T-helper 2 cell treated with Interferon-gamma antibody and Interleukin-4, amounts not matched to agents 5 μg/mL and 100 μg/mL, for 36 hours (primary cell): ENCODE results near the gene PCDHA1.
"Not testable (repeated sequence)": the region's sequence is repeated elsewhere in the genome, so short reads cannot be mapped to it uniquely, and the experiment has no call there.

ENCODE experiments used
- DNase-seq: peaks from one replicate; pipeline ENCODE4 v3.0.0; 2021; ENCODE audit warnings: low spot score
- H3K27ac Mint-ChIP-seq: one replicate; pipeline ENCODE4 v1.8.0; 2021; ENCODE audit warnings: mild to moderate bottlenecking, mixed read lengths
- H3K27me3 Mint-ChIP-seq: one replicate; pipeline ENCODE4 v1.8.0; 2021; ENCODE audit warnings: low read depth, mixed read lengths
- H3K36me3 Mint-ChIP-seq: one replicate; pipeline ENCODE4 v1.8.0; 2021; ENCODE audit warnings: low read depth, mixed read lengths
- H3K4me1 Mint-ChIP-seq: one replicate; pipeline ENCODE4 v1.8.0; 2021; ENCODE audit warnings: low read depth, mixed read lengths
- H3K4me3 Mint-ChIP-seq: one replicate; pipeline ENCODE4 v1.8.0; 2022; ENCODE audit warnings: mild to moderate bottlenecking, moderate library complexity, mixed read lengths
- H3K9me3 Mint-ChIP-seq: one replicate; pipeline ENCODE4 v1.8.0; 2021; ENCODE audit warnings: mixed read lengths

PCDHA1 gene

GRCh38 chr5:140785905-140786686 is at the start of gene PCDHA1:
Gene PCDHA1, plus strand, starts transcription at chr5:140786140.
- no peaks in the 10 kb centered on the region for H3K4me1 Mint-ChIP-seq
- no peak for DNase-seq
- H3K27ac Mint-ChIP-seq, result peak within 1 kb of the TSS; percentile 36
- no peaks in the 10 kb centered on the region for H3K27me3 Mint-ChIP-seq
- no peaks in the 10 kb centered on the region for H3K36me3 Mint-ChIP-seq
- H3K9me3 Mint-ChIP-seq, result peaks cover 45% of the 10 kb centered on the region
- no peak within 1 kb of the TSS for H3K4me3 Mint-ChIP-seq

GRCh38 chr5:140737486-140737885 is 48.5 kb upstream of the PCDHA1 start:
- Mint-ChIP-seq H3K27ac (no peak overlapping the region), H3K4me3 (no peak overlapping the region), H3K9me3 (peaks cover 30% of the 10 kb centered on the region), H3K36me3 (no peaks in the 10 kb centered on the region), H3K4me1 (no peaks in the 10 kb centered on the region), H3K27me3 (peaks cover 5% of the 10 kb centered on the region)
- DNase-seq, result no peak

- Mint-ChIP-seq H3K4me1 (no peaks in the 10 kb centered on the region), H3K36me3 (no peaks in the 10 kb centered on the region), H3K27ac (no peak overlapping the region), H3K4me3 (no peak overlapping the region), H3K9me3 (peaks cover 29% of the 10 kb centered on the region), H3K27me3 (peaks cover 5% of the 10 kb centered on the region)
- no peak for DNase-seq
Observed at GRCh38 chr5:140741967-140742366, 44.0 kb upstream of the PCDHA1 start.

- Mint-ChIP-seq H3K27me3 (no peaks in the 10 kb centered on the region), H3K27ac (no peak overlapping the region), H3K36me3 (peaks cover 1% of the 10 kb centered on the region), H3K4me3 (no peak overlapping the region), H3K4me1 (no peaks in the 10 kb centered on the region), H3K9me3 (peaks cover 63% of the 10 kb centered on the region)
- no peak for DNase-seq
Observed at GRCh38 chr5:140753561-140753960, 32.4 kb upstream of the PCDHA1 start.

GRCh38 chr5:140764177-140764973 is 21.6 kb upstream of the PCDHA1 start:
- H3K27ac Mint-ChIP-seq, result no peak overlapping the region
- no peak for DNase-seq
- no peaks in the 10 kb centered on the region for H3K4me1 Mint-ChIP-seq
- H3K9me3 Mint-ChIP-seq, result peaks cover 80% of the 10 kb centered on the region
- H3K27me3 Mint-ChIP-seq, result no peaks in the 10 kb centered on the region
- H3K36me3 Mint-ChIP-seq, result peaks cover 2% of the 10 kb centered on the region
- H3K4me3 Mint-ChIP-seq, result no peak overlapping the region

GRCh38 chr5:140767444-140767843 is 18.5 kb upstream of the PCDHA1 start:
- Mint-ChIP-seq H3K4me3 (no peak overlapping the region), H3K4me1 (no peaks in the 10 kb centered on the region), H3K27me3 (no peaks in the 10 kb centered on the region), H3K36me3 (peaks cover 2% of the 10 kb centered on the region), H3K27ac (no peak overlapping the region), H3K9me3 (peaks cover 84% of the 10 kb centered on the region)
- no peak for DNase-seq

- Mint-ChIP-seq H3K4me1 (no peaks in the 10 kb centered on the region), H3K4me3 (no peak overlapping the region), H3K27me3 (no peaks in the 10 kb centered on the region), H3K36me3 (peaks cover 1% of the 10 kb centered on the region), H3K9me3 (peaks cover 74% of the 10 kb centered on the region), H3K27ac (no peak overlapping the region)
- no peak for DNase-seq
Observed at GRCh38 chr5:140780512-140780911, 5.4 kb upstream of the PCDHA1 start.

- not testable (repeated sequence) for H3K36me3 Mint-ChIP-seq, H3K27me3 Mint-ChIP-seq, H3K27ac Mint-ChIP-seq, H3K4me3 Mint-ChIP-seq, H3K4me1 Mint-ChIP-seq, DNase-seq
- H3K9me3 Mint-ChIP-seq, result peaks cover 40% of the 10 kb centered on the region
Observed at GRCh38 chr5:140787422-140787821, 1.5 kb downstream of the PCDHA1 start.

GRCh38 chr5:140787849-140788504 is 2.0 kb downstream of the PCDHA1 start:
- H3K4me3 Mint-ChIP-seq, H3K27me3 Mint-ChIP-seq: not testable (repeated sequence)
- peaks cover 38% of the 10 kb centered on the region for H3K9me3 Mint-ChIP-seq

GRCh38 chr5:140791089-140791488 is 5.1 kb downstream of the PCDHA1 start:
- H3K9me3 Mint-ChIP-seq, result peaks cover 38% of the 10 kb centered on the region
- H3K27me3 Mint-ChIP-seq, result no peaks in the 10 kb centered on the region

More at GRCh38 chr5:140787849-140788504, 2.0 kb downstream of the PCDHA1 start:
- H3K27ac Mint-ChIP-seq, H3K4me1 Mint-ChIP-seq, H3K36me3 Mint-ChIP-seq, DNase-seq: not testable (repeated sequence)

GRCh38 chr5:140794595-140795258 is 8.8 kb downstream of the PCDHA1 start, which contains the start of gene PCDHA2:
Gene PCDHA2, plus strand, starts transcription at chr5:140794852.
- Mint-ChIP-seq H3K36me3 (no peaks in the 10 kb centered on the region), H3K27me3 (no peaks in the 10 kb centered on the region), H3K4me1 (no peaks in the 10 kb centered on the region), H3K4me3 (no peak within 1 kb of the TSS), H3K27ac (no peak within 1 kb of the TSS), H3K9me3 (peaks cover 36% of the 10 kb centered on the region)
- no peak for DNase-seq

More at GRCh38 chr5:140791089-140791488, 5.1 kb downstream of the PCDHA1 start:
- no peak for DNase-seq
- Mint-ChIP-seq H3K36me3 (no peaks in the 10 kb centered on the region), H3K4me1 (no peaks in the 10 kb centered on the region), H3K4me3 (no peak overlapping the region), H3K27ac (no peak overlapping the region)

GRCh38 chr5:140795259-140795641 is 9.3 kb downstream of the PCDHA1 start:
- H3K4me3 Mint-ChIP-seq, result no peak overlapping the region
- no peaks in the 10 kb centered on the region for H3K4me1 Mint-ChIP-seq
- H3K27me3 Mint-ChIP-seq, result no peaks in the 10 kb centered on the region
- H3K27ac Mint-ChIP-seq, result no peak overlapping the region
- peaks cover 39% of the 10 kb centered on the region for H3K9me3 Mint-ChIP-seq
- no peak for DNase-seq
- H3K36me3 Mint-ChIP-seq, result no peaks in the 10 kb centered on the region

GRCh38 chr5:140796072-140796717 is 10.3 kb downstream of the PCDHA1 start:
- not testable (repeated sequence) for H3K4me3 Mint-ChIP-seq, H3K27me3 Mint-ChIP-seq, H3K27ac Mint-ChIP-seq, DNase-seq, H3K4me1 Mint-ChIP-seq, H3K36me3 Mint-ChIP-seq
- peaks cover 35% of the 10 kb centered on the region for H3K9me3 Mint-ChIP-seq
